Superior temporal gyrus (tissue), 1 donor: ENCODE data around the gene MBD4.

Experiments used
- DNase-seq: peaks from one replicate; pipeline ENCODE4 v3.0.0-alpha.2; 2016; ENCODE audit errors: extremely low spot score

Gene MBD4

DNA sequence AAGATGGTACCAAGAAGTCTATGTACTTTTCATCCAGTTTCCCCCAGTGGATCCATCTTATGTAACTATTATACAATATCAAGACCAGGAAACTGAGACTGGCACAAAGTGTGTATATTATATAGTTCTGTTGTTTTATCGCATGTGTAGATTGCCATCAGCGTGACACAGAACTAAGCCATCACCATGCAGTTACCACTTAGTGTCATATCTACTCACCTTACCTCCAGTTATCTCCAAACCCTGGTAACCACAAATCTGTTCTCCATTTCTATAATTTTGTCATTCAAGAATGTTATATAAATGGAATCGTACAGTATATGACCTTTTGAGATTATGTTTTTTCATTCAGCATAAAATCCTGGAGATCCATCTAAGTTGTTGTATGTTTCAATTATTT, 23.3 kb upstream of the MBD4 start:
- DNase-seq, result no peak

DNA sequence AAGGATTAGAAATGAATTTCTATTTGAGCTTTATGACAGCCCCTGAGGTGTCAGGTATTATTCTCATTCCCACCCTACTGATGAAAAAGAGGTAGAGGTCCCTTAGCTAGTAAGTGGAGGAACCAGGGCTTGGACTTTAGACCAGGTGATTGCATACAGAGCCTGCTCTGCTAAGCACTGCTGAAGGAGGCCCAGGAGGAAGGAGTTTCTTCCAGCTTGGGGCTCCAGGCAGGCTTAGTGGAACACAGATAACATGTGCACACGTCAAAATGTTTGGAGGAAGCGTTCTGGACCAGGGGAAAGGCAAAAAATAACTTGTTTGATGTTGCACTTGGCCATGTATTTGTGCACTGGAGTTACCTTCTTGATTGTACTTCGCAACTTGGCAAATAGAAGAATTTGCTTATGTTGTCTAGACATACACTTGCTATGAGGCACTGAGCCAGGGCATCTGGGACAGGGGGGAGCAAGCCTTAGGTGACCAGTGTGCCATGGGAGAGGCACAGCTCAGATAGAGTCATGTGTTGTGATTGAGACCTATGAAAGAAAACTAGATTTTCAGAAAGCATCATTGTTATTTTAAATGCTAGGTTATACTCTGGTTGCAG, 22.7 kb upstream of the MBD4 start:
- no peak for DNase-seq

DNA sequence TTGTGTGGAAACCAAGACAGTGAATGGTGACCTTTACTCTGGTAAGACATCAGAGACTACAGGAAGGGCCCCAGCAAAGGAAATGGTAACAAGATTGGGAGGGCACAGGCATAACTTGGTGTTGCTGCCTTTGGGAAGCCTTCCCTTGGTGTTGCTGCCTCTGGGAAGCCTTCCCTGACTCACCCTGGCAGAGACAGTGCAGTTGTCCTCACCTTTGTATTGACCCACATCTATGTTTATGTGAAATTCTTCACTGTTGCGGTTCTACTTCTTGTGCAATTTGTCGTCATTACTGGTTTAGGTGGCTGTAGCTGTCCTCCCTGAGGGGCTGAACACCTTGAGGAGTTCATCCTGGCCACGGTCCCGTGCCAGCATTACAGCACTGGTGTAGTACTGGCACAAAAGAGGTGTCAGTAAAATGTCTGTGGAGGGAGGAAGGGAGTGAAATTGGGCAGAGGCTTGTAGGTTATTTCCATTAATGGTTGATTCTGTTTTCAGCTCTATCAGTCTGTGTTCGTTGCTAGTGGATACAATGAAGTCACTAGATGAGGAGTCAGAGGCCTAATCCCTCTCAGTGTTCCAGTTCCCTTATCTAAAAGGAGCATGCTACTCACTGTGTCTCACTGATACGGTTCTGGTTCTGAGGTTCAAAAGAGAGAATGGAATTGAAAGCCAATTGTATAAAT, 21.9 kb upstream of the MBD4 start:
- peak; percentile 35 for DNase-seq

DNA sequence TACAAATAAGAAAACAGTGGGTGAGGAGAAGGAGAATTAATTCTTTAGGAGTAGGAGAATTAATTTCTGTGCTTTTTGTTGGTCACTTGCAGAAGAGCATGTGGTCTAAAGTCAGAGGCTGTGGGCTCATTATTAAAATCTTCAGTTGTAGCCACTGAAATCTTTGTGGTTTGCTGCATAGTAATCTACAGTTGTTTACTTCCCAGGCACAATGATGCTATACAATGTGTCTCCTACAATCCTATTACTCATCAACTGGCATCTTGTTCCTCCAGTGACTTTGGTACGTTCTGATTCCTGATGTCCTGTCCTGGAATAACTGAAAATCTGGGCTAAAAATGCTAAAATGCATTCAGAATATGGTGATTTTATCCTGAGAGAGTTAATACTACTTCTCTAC, 21.3 kb upstream of the MBD4 start:
- DNase-seq, result peak; percentile 69

DNA sequence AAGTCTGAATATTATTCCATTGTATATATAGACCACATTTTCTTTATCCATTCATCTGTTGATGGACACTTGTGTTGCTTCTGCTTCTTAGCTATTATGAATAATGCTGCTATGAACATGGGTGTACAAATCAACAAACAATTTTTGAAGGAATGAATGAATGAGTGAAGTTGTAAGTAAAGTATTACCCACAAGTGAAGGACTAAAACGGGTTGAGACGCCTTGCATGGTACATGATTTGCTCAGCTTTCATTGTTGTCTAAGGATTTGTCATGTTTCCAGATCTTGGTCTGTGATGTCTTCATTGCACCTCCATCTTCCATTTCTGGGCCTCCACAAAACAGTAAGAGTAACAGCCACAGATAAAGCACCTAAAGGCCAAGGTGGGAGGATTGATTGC, 20.8 kb upstream of the MBD4 start:
- peak; percentile 15 for DNase-seq

DNA sequence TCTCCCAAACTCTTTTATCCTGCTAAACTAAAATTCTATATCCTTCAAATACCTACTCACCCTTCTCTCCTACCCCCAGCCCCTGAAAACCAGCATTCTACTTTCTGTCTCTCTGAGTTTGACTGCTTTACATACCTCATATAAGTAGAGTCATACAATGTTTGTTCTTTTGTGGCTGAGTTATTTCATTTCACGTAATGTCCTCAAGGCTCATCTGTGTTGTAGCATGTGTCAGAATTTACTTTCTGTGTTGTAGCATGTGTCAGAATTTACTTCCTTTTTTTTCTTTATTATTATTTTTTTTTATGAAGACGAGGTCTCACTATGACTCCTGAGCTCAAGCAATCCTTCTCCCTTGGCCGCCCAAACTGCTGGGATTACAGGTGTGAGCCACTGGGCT, 20.4 kb upstream of the MBD4 start:
- no peak for DNase-seq

DNA sequence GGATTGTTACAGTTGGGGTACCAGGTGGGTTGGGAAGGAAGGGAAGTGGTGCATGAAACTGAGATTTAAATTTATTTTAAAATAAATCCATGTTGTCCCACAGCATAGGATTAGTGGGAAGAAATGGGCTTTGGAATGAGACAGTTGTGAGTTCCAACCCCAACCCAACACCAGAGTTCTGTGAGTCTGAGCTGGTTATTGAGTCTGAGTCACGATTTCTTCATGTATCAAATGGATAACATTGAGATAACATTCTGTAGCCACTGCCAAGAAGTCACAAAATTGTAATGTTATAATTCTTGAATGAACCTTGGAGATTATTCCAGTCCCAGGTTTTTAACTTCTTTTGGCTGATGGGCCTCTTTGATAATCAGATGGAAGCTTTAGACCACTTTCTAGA, 14.0 kb upstream of the MBD4 start:
- no peak for DNase-seq

DNA sequence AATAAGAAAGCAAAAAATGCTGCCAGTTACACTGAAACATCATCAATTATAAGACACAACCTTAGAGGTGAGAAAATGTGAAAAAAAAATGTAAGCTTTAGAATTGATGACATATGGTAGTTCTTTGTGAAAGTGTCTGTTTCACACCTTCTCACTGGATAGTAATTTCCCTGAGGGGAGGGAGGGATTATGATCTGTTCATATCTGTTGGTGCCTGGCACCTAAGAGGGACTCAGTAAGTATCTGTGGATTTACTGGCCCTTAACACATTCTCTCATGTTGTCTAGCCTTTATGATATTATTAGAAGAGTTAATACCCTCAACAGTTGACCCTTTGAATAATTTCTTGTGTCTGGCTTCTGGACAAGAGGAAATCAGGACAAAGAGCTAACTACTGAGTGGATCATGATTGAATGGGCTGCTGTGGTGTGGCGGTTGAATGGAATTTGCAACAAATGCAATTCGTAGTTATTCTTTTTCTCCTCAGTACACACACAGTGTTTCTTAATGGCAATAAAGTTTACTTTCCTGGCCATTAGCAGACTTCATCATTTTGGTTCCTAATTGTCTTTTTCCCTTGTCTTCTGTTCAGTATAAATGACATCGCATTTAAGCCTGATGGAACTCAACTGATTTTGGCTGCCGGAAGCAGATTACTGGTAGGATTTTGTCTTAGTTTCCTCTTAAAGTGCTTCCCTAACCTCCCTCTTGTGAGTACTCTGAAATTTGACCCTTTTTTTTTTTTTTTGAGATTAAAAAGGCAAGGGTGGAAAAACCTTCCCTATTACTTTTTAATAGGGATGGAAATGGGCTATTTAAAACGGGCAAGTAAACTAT, 9.7 kb upstream of the MBD4 start:
- no peak for DNase-seq

DNA sequence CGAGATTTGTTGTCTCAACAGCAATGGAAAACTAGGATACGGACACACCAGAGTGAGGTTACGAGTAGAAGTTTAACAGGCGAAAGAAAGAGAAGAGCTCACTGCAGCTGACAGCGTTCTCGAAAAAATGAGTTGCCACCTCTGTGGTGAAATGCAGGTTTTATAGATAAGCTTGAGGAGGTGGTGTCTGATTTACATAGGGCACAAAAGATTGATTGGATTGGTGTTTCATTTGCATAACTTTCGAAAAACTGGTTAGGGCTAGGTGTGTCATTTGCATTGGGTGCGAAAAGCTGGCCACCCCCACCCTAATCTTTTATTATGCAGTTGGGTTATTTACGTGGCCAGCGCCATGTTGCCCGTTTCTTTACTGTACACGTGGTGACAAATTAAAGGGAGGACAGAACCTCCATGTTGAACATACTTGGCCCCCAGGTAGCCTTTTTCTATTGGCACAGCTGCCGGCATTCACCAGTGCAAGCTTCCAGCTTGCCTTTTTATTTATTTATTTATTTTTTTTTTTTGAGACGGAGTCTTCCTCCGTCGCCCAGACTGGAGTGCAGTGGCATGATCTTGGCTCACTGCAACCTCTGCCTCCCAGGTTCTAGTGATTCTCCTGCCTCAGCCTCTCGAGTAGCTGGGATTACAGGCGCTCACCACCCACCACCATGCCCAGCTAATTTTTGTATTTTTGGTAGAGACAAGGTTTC, 8.6 kb upstream of the MBD4 start:
- DNase-seq, result no peak

DNA sequence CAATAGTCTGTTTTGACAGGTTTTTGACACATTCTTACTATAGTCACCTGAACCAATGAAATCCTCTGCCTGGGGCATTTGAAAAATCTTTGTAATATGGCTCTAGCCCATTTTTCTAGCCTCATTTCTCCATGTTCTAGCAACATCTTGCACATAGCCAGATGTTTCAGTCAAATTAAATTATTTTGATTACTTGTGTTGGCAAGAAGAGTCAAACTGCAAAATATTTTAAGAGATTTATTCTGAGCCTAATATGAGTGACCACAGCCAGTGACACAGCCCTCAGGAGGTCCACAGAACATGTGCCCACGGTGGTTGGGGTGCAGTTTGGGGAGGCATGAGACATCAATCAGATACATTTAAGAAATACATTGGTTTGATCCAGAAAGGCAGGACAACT, 7.2 kb upstream of the MBD4 start:
- DNase-seq, result no peak

DNA sequence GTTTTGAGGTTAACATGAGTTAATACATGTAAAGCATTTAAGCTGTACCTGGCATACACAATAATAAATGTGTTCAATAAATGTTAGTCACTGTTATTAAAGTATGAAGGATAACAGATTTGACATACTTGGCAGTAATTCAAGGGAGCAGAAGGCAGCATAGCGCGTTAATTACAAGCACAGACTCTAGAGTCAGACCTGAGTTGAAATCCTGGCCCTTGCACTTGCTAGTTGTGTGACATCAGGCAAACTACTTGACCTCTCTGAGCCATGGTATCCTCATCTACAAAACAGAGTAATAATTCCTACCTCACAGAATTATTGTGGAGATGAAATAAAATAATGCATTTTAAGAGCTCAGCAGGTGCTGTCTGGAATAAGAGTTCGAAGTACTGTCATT, 5.7 kb upstream of the MBD4 start:
- no peak for DNase-seq

DNA sequence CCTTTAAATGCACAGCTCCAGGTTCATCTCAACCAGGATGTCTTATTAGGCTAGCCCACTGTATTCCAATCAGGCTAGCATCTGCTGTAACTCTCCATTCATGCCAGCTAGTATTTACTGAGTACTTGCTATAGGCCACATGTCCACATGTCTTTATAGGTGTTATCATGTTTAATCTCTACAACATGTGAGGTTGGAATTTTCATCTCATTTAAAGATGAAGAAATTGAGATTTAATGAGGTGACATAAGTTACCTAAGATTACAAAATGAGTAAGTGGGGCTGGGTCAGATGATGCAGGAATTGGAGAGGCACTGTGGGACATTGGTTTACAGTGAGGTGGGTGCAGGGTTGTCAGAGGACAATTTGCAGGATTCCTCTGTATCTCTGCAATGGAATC, 3.2 kb upstream of the MBD4 start:
- DNase-seq, result peak; percentile 21

DNA sequence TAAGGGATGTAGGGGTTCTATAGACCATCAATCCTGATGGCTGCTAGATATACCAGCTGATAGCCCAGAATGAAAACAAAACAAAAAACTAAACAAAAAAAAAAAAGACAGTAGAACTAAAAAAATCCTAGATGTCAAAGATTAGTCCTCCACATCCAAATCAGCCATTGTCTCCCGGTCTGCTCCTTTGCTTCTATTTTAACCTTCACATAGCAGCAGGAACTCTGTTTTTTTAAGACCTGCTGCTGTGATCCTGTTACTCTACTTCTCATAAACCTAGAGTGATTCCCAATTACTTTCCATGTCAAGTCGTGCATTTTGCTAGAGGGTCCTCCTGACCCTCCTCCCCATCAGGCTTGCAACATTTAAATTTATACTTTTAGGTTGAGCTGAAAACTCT, 2.7 kb upstream of the MBD4 start:
- DNase-seq, result peak; percentile 32

DNA sequence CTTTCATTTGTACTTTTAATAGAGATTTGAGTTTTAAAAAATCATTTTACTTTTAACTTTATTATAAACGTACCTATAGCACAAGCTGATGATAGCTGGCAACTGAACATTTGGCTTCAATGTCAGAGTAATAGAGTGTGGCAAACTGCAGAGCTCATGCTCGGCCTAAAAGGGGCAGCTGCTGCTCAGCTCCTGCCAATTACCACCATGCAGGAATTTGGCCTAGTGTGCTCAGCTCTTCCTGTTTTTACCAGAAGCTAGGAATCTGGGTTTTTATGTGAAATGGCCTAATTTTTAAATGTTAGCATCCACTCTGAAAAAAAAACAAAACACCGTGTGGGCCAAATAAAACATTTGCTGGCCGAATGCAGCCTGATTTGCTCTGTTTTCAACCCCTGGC, 2.0 kb upstream of the MBD4 start:
- peak; percentile 73 for DNase-seq

DNA sequence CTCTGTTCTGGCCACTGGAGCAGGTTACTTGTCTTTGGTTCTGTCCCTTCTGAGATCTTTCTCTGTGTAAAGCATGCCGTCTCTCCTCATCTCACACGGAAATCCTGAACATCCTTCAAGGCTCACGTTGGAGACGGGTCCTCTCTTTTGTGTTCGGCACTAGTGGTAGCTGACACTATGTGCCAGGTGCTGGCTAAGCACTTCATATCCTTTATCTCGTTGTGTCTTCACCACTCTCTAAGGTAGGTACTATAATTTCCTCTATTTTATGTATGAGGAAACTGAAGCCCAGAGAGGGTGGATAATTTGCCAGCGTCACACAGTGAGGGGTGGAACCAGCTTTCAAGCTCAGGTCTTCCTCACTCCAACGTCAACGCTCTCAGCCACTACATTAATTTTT, 1.5 kb upstream of the MBD4 start:
- peak; percentile 30 for DNase-seq

DNA sequence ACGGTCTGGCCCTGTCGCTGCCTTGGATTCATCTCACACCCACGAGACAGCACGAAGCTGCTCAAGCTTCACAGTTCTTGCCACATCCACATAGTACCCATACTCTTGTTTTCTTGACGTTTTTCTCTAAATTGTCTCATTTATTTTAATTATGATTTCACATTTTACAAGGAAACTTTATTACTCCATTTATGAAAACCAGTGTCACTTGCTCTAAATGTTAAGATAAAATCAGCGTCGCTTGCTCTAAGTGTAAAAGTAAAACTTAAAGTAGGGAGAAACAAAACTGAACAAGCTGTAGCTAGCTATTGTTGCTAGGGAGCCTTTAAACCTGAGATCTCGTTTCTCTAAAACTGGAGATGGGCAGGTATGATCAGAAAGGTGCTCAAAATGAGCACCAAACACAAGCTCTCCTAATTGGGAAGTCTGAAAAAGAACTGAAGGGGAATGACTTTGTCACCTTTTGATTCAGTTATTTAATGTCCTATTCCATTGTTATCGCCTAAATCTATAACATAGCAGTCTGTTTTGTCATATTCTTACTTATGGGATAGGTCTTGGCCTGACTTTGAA, 956 bp upstream of the MBD4 start:
- DNase-seq, result peak; percentile 46

DNA sequence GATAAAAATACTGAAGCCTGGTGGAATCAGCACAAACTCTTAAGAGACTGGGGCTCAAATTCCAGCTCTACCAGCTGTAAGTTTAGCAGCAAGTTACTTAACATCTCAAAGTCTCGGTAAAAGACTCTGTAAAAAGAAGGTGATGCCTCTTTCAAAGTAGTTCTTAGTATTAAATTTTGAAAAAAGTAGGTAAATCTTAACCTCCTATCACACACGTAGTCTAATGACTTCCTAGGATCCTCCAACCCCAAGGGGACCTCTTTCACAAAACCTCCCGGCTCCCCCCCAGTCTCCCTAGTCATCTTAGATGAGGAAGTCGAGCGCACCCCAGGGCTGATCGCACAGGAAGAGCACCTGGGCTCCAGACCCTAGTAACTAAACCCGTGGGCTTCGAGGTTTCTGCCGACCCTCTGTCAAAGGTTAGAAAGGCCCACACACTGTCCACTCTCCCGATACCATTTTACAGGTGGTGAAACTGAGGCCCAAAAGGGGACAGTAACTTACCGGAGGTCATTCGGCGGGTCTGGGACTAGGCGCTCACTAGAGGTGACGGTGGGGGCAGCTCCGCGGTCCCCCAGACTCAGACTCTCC, 427 bp downstream of the MBD4 start:
- DNase-seq, result peak; percentile 33

DNA sequence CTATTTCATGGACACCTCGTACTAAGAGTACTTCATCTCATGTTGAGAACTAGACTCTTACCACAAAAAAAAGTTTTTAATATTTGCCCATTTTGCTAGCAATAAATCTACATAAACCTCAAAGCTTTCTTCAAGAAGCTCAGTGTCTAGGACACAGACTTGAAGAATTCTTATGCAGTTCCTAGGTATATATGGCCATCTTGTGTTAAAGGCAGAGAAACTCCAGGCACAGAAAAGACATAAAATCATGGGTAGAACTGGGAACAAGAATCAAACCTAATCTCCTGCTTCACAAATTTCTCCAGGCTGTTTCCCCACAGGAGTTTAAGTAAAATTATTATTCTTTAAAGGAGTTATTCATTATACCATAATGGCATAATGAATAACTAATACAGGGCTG, 4.4 kb downstream of the MBD4 start:
- DNase-seq, result peak; percentile 12

DNA sequence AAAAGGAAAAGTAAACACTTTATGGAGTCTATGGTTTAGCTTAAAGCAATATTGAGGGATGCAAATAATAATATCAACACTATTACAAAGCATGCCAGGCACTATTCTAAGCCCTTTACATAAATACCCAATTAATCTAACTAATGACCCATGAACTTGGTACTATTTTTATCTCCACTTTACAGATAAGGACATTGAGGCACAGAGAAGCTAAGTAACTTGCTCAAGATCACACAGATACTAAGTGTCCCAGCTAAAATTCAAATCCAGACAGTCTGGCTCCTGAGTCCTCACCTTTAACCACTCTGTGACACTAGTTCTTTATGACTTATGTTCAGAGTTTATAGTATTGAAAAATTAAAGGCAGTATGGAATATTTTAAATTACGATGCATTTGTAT, 5.6 kb downstream of the MBD4 start:
- no peak for DNase-seq

DNA sequence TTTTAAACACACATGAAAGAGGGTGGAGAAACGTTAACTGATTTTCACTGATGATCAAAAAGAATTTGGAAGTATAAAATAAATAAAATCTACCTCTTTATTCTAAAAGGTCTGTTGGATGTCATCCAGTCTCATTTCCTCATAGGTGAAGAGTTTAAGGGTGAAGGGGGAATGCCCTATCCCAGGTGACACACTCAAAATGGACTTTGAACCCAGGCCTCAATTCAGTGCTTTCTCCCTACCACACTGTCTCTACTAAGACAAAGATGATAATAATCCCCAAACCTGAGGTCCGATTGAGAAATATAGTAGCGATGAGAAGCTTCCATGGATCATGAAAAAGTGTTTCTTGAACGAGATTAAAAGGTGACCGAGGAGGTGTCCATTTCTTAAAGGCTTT, 6.2 kb downstream of the MBD4 start:
- no peak for DNase-seq

DNA sequence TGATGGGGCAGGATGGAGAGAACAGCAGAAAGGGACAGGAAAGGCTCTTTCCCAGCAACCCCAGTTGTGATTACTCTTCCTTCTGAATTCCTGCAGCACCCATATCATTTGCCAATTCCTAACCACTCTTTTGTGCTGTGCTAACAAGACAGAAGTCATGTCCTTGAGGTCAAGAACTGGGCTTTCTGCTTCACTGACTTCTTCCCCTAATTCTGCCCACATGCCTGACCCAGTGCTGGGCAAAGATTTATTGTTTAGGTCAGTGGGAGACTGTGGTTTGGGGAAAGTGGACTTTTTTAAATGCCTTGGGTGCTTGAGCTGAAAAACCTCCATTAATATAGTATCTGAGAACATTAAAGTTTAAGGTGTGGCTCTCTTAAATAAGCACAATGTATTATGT, 7.1 kb downstream of the MBD4 start:
- DNase-seq, result no peak

DNA sequence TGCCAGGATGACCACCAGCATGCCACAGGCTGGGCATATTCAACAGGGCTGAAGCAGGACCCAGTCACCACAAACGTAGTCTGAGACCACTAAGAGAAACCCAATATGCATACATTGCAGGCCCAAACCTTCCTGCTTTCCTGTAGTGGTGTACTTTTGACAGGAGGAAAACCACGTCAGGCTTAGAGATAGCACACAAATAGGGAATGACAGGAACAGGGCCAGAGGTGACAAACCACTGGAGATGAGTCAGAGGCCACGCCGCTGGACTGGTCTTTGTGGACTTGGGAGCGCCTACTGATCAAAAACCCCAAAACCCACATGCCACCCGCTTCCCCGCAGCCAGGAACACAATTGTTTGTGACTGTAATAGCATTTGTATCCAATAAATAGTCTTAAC, 7.7 kb downstream of the MBD4 start:
- DNase-seq, result no peak
